Loucy (cell line): ENCODE results near the gene SAG.

Experiments used
- EZH2phosphoT487 ChIP-seq: fragments of 200-600 bp; IDR thresholded peaks from 2 replicates; pipeline ENCODE4 v1.6.1; 2018; ENCODE audit warnings: antibody characterized with exemption, mild to moderate bottlenecking, moderate library complexity, borderline replicate concordance
- TF ChIP-seq, protein P1 (sequence below): fragments of 200-600 bp; sonication (generic); conservative IDR thresholded peaks from 2 replicates; pipeline ENCODE4 v1.5.1; 2014; ENCODE audit warnings: mild to moderate bottlenecking, antibody characterized with exemption, low read length

DNA sequence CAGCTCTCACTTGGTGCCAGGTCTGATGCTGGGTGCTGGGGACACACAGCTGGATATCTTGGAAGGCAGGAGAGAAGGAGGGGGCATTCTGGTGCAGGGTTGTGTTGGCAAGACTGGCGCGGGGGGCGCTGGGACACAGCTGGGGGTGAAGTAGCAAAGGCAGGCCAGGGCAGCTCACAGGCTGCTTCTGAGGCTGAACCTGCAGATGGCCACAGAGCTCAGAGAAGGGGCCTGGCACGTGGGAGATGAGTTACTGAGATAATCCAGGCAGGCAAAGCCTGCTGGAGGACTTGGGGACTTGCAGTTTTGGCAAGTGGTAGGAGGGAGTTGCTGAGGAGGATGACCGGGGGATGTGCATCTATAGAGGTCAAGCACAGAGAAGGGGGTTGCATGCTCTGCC lies 30.4 kb downstream of the SAG start:
- TF ChIP-seq, protein P1, sequence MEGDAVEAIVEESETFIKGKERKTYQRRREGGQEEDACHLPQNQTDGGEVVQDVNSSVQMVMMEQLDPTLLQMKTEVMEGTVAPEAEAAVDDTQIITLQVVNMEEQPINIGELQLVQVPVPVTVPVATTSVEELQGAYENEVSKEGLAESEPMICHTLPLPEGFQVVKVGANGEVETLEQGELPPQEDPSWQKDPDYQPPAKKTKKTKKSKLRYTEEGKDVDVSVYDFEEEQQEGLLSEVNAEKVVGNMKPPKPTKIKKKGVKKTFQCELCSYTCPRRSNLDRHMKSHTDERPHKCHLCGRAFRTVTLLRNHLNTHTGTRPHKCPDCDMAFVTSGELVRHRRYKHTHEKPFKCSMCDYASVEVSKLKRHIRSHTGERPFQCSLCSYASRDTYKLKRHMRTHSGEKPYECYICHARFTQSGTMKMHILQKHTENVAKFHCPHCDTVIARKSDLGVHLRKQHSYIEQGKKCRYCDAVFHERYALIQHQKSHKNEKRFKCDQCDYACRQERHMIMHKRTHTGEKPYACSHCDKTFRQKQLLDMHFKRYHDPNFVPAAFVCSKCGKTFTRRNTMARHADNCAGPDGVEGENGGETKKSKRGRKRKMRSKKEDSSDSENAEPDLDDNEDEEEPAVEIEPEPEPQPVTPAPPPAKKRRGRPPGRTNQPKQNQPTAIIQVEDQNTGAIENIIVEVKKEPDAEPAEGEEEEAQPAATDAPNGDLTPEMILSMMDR: no peak
- TF ChIP-seq EZH2phosphoT487: no peak
